Right ventricle myocardium inferior (tissue), 1 donor: ENCODE measurements around the gene ANKRD17. TPM values are rescaled to one million over a fixed set of nuclear protein-coding genes. Genes with fewer than 3 reads are reported as not detected.
"Not testable (repeated sequence)": the region's sequence is repeated elsewhere in the genome, so short reads cannot be mapped to it uniquely, and the experiment has no call there.

Source experiments
- ATAC-seq: fragments of 200-7000 bp; cut with Tn5 transposase; one replicate; pipeline ENCODE4 v1.9.1; 2020; ENCODE audit warnings: mild to moderate bottlenecking, moderate library complexity
- DNase-seq: peaks from one replicate; pipeline ENCODE4 v3.0.0; 2021; ENCODE audit errors: missing footprints
- intact Hi-C: fragments of 100-400 bp; cut with DNase I; formaldehyde crosslinking; loops from one replicate; pipeline ENCODE4 v1.11.0; 2022
- total RNA-seq: library from RNA; stranded (reverse); fragmentation: NEBNext Ultra II Directional; extraction: Animal tissue kit (Norgen Biotek cat#: 25700); gene quantifications from one replicate; pipeline ENCODE4 v1.2.1, GENCODE V29; 2021
- donor health status: DM: no; HTN: yes; CAD: no; lungs with severe emphysema.

Gene ANKRD17
- total RNA-seq, 1 donor from 2014 or later, result 50.7 TPM

DNA sequence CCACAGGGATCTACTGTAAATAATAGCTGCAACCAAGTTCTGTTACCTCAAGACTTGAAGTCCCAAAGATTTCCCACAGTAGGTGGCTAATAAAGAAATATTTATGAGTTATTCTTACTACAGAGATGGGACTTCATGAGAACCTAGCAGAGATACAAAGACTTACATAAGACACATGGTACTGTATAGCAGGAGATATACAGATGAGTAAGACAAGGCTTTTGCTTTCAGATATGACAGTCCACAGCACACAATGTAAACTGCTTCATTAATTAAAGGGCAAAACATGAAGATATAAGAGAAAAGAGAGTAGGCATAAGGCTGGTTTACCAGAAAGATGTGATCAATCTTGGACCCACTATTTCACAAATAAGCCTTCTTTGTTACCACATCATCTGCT, 6.6 kb downstream of the ANKRD17 start:
- intact Hi-C loops, result no loop called here
- DNase-seq (no peak), ATAC-seq (no peak)

- DNase-seq, result no peak
- intact Hi-C loops, result no loop called here
- ATAC-seq, result no peak
These were observed 7.2 kb downstream of the ANKRD17 start for GRCh38 chr4:73251384-73251783.

- no peak for ATAC-seq
- no peak for DNase-seq
- intact Hi-C loops, result no loop called here
These were observed 8.0 kb downstream of the ANKRD17 start for GRCh38 chr4:73250642-73251041.

DNA sequence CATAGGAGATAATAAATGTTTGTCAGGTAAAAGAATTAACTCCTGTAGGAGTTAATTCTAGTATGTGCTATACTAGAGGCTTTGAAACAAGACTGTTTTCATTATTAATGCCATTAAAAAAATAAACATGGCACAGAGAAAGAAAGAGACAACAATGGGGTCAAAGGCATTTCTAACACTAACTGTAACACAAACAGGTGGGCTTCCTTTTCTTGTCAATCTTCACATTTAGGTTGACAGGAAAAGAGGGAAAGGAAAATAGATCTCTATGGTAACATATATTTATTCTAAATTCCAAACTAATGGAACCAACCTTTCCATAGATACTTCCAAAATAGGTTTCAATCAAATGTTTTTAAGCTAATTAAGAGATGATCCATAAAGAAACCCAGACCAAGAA, 9.8 kb downstream of the ANKRD17 start:
- ATAC-seq, result no peak
- intact Hi-C loops, result no loop called here
- DNase-seq, result no peak

- no peak for ATAC-seq
- intact Hi-C loops, result no loop called here
- DNase-seq, result no peak
These were observed 10.2 kb downstream of the ANKRD17 start for GRCh38 chr4:73248416-73248815.

- intact Hi-C loops, result loop anchor here (2.0 kb wide), 1 partner anchor 16 kb away; no protein-coding TSS in a partner anchor
- DNase-seq, result no peak
- ATAC-seq, result no peak
These were observed 11.5 kb downstream of the ANKRD17 start for GRCh38 chr4:73247100-73247499.

- intact Hi-C loops, result loop anchor here (2.0 kb wide), 1 partner anchor 15 kb away; no protein-coding TSS in a partner anchor
- DNase-seq (no peak), ATAC-seq (no peak)
These were observed 12.6 kb downstream of the ANKRD17 start for GRCh38 chr4:73245955-73246354.

GRCh38 chr4:73244945-73245601, 13.5 kb downstream of the ANKRD17 start:
- intact Hi-C loops, result no loop called here
- ATAC-seq (no peak), DNase-seq (no peak)

- no peak for DNase-seq
- intact Hi-C loops, result no loop called here
- no peak for ATAC-seq
These were observed 21.6 kb downstream of the ANKRD17 start for GRCh38 chr4:73237044-73237443.

GRCh38 chr4:73236151-73236550, 22.4 kb downstream of the ANKRD17 start:
- intact Hi-C loops, result no loop called here
- no peak for DNase-seq
- no peak for ATAC-seq

GRCh38 chr4:73234712-73235111, 23.9 kb downstream of the ANKRD17 start:
- no peak for ATAC-seq
- intact Hi-C loops, result no loop called here
- DNase-seq, result no peak

DNA sequence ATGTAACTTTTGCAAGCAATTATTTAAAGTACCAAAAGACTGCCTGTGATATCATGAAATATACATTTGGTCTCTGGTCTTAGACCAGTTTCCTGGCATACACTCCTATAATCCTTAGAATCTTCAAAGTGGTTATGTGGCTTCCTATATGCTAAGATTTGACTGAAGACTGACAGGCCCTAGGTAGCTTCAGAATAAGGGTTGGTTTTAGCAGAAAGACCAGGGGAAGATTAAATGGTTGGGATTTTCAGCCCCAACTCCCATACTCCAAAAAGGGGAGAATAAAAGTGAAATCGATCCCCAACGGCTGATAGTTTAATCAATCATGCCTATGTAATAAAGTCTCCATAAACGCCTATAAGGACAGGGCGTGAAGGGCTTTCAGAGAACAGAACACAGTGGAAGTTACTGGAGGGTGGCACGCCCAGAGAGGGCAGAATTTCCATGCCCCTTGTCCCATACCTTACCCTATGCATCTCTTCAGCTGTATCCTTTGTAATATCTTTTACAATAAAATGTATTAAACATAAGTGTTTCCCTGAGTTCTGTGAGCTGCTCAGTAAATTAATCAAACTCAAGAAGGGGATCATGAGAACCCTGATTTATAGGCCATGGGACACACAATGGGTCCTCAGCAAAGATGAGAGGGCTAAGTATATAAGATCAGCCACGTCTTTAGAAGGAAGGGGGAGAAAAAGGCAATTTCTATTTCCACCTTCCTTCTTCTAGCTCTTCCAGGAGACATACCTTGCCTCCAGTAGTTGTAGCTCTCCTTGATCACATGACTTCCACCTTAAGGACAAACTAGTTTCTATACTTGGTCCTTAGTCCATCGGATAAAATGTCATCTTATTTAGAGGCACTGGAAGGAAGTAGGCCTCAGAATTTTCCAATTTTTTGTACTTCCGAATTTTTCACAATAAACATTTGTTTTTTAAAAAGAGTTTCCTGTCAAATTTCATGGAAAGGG, 26.8 kb downstream of the ANKRD17 start:
- intact Hi-C loops, result loop anchor here (2.0 kb wide), 1 partner anchor 15 kb away; no protein-coding TSS in a partner anchor
- DNase-seq (no peak), ATAC-seq (no peak)

GRCh38 chr4:73230865-73231517, 27.6 kb downstream of the ANKRD17 start:
- ATAC-seq (no peak), DNase-seq (no peak)
- intact Hi-C loops, result loop anchor here (2.0 kb wide), 1 partner anchor 16 kb away; no protein-coding TSS in a partner anchor

GRCh38 chr4:73228800-73229199, 29.8 kb downstream of the ANKRD17 start:
- DNase-seq, intact Hi-C loops, ATAC-seq: not testable (repeated sequence)

GRCh38 chr4:73224886-73225285, 33.7 kb downstream of the ANKRD17 start:
- ATAC-seq (no peak), DNase-seq (no peak)
- intact Hi-C loops, result loop anchor here (5.0 kb wide), 1 partner anchor 32 kb away; the partner anchor contains the start of gene ANKRD17

DNA sequence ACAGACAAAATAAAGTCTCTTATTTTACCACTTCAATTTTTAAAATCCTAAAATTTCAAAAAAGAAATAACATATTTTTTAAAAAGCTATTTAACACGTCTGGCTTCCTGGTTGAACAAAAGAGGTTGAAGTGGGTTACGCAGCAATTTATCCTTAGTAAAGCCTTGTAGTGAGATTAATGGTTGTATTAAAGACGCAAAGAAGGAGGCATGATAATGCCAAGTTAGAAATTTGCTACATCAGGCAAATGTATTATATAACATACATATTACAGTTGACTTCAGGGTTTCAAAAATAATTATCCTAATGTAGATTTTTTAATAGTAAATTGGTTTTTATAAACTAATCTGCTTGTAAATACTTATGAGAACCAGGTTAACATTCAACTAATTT, 35.3 kb downstream of the ANKRD17 start:
- intact Hi-C loops, result loop anchor here (5.0 kb wide), 1 partner anchor 34 kb away; the partner anchor contains the start of gene ANKRD17
- DNase-seq, result no peak
- peak; percentile 5 for ATAC-seq

GRCh38 chr4:73222466-73223257, 35.9 kb downstream of the ANKRD17 start:
- ATAC-seq (peak; percentile 99), DNase-seq (no peak)
- intact Hi-C loops, result loop anchor here (5.0 kb wide), 1 partner anchor 35 kb away; the partner anchor contains the start of gene ANKRD17

- no peak for DNase-seq
- ATAC-seq, result no peak
- intact Hi-C loops, result loop anchor here (5.0 kb wide), 1 partner anchor 36 kb away; the partner anchor contains the start of gene ANKRD17
These were observed 36.9 kb downstream of the ANKRD17 start for GRCh38 chr4:73221734-73222133.
